Mammary epithelial cell (primary cell): ENCODE results near the gene TOMM5.

Experiments used
- EZH2 ChIP-seq: IDR thresholded peaks from 2 replicates; pipeline ENCODE4 v1.6.1; 2012; ENCODE audit warnings: low read length, inconsistent platforms, borderline replicate concordance
- TF ChIP-seq, protein P1 (sequence below), 2 donors: IDR thresholded peaks in 1 of 2; conservative IDR thresholded peaks in 1 of 2; 2 replicates each; pipeline ENCODE4 v1.5.1; 2011 to 2012; ENCODE audit warnings: inconsistent platforms in 2 of 2, low read length in 2 of 2, mild to moderate bottlenecking in 2 of 2, control low read depth in 1 of 2, low read depth in 1 of 2; ENCODE audit not compliant: insufficient read depth in 1 of 2; ENCODE audit errors: extremely low read depth in 1 of 2

DNA sequence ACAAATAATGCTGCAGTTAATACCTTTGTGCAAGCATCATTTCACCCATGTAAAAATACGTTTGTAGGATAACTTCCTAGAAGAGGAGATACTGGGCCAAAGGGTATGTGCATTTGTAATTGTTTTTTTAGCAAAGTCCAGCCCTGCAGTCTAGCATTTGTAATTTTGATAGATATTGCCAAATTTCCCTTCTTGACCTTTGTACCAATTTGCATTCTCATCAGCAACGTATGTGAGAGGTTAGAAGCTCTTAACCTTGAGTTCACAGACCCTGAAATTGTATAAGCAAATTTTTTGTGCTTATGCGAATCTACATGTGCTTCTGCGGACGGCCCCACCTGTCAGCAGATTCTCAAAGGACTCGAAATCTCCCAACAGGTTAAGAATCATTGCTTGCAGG, 18.6 kb upstream of the TOMM5 start:
- no peak for TF ChIP-seq EZH2
- TF ChIP-seq, protein P1, sequence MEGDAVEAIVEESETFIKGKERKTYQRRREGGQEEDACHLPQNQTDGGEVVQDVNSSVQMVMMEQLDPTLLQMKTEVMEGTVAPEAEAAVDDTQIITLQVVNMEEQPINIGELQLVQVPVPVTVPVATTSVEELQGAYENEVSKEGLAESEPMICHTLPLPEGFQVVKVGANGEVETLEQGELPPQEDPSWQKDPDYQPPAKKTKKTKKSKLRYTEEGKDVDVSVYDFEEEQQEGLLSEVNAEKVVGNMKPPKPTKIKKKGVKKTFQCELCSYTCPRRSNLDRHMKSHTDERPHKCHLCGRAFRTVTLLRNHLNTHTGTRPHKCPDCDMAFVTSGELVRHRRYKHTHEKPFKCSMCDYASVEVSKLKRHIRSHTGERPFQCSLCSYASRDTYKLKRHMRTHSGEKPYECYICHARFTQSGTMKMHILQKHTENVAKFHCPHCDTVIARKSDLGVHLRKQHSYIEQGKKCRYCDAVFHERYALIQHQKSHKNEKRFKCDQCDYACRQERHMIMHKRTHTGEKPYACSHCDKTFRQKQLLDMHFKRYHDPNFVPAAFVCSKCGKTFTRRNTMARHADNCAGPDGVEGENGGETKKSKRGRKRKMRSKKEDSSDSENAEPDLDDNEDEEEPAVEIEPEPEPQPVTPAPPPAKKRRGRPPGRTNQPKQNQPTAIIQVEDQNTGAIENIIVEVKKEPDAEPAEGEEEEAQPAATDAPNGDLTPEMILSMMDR (conservative IDR thresholded peaks at IDR 0.05 in 1 of 2, IDR thresholded peaks at IDR 0.05 in 1 of 2; ENCODE audit: extremely low read depth in 1 of 2, insufficient read depth in 1 of 2, low read depth in 1 of 2, low read length in 2 of 2): no peak
